Measurements from ENCODE around the gene BIN1. TPM values are rescaled to one million over a fixed set of nuclear protein-coding genes. Genes with fewer than 3 reads are reported as not detected.

The BIN1 gene
- total RNA-seq, 4 donors from 2014 or later = 1,150 to 2,167 (median 1,736) TPM

DNA sequence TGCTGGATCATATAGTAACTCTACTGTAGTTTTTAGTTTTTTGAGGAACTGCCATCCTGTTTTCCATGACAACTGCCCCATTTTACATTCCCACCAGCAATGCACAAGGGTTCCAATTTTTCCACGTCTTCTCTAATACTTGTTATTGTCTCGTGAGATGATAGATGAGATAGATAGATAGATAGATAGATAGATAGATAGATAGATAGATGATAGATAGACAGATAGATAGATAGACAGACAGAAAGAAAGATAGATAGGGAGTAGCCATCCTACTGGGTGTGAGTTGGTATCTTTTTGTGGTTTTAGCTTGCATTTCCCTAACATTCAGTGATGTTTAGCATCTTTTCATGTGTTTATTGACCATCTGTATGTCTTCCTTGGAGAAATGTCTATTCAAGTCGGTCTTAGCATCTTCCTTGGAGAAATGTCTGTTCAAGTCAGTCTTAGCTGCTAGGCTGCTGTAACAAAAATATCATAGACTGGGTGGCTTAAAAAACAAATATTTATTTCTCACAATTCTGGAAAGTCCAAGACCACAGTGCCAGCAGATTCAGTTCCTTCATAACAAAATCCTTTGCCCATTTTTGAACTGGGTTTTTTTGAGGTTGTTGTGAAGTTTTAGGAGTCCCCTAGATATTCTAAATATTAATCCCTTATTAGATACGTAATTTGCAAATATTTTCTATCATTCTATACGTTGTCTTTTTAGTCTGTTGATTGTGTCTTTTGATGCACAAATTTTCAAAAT lies 98.5 kb downstream of the BIN1 start:
- ATAC-seq (no peak), DNase-seq (no peak)
- H3K36me3 ChIP-seq = no peaks in the 10 kb centered on the region
- in situ Hi-C loops (cut with MboI; ENCODE audit: low sequenced_read_pairs in 4 of 4) = no loop called here
- no peaks in the 10 kb centered on the region for H3K4me1 ChIP-seq
- no peak overlapping the region for H3K27ac ChIP-seq
- no peak overlapping the region for H3K4me3 ChIP-seq
- no peaks in the 10 kb centered on the region for H3K9me3 ChIP-seq
- TF ChIP-seq, protein P1, sequence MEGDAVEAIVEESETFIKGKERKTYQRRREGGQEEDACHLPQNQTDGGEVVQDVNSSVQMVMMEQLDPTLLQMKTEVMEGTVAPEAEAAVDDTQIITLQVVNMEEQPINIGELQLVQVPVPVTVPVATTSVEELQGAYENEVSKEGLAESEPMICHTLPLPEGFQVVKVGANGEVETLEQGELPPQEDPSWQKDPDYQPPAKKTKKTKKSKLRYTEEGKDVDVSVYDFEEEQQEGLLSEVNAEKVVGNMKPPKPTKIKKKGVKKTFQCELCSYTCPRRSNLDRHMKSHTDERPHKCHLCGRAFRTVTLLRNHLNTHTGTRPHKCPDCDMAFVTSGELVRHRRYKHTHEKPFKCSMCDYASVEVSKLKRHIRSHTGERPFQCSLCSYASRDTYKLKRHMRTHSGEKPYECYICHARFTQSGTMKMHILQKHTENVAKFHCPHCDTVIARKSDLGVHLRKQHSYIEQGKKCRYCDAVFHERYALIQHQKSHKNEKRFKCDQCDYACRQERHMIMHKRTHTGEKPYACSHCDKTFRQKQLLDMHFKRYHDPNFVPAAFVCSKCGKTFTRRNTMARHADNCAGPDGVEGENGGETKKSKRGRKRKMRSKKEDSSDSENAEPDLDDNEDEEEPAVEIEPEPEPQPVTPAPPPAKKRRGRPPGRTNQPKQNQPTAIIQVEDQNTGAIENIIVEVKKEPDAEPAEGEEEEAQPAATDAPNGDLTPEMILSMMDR (IDR thresholded peaks at IDR 0.05 in 4 of 5, conservative IDR thresholded peaks at IDR 0.05 in 1 of 5) = no peak
- no peak for TF ChIP-seq POLR2A (IDR thresholded peaks at IDR 0.05)
- H3K27me3 ChIP-seq = peaks cover 0 to 10% (median 0%) of the 10 kb centered on the region in 3 donors
- intact Hi-C loops (cut with DNase I; ENCODE audit: low total_unique reads) = no loop called here

DNA sequence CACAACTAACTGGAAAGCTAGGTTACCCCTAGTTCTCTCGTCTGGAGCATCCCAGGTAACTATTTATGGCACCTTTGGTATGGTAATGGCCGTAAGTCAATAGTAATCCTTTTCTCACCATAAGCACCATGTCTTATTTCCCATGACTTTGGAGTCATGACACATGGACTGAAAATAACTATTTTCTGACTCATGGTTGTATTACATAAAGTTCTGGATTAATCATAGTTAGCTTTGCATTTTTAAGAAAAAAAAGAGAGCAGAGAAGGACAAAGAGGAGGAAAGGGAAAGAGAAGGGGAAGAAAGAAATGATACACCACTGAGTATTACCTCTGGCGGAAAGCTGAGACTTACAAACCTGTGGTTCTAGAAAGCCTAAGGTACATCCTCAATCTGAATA lies 99.3 kb downstream of the BIN1 start:
- in situ Hi-C loops (cut with MboI; ENCODE audit: low sequenced_read_pairs in 4 of 4) = no loop called here
- Histone ChIP-seq H3K4me3 (no peak overlapping the region), H3K27me3 (peaks cover 0 to 10% (median 0%) of the 10 kb centered on the region in 3 donors), H3K27ac (no peak overlapping the region), H3K9me3 (no peaks in the 10 kb centered on the region), H3K36me3 (no peaks in the 10 kb centered on the region), H3K4me1 (no peaks in the 10 kb centered on the region)
- DNase-seq (no peak), ATAC-seq (no peak)
- intact Hi-C loops (cut with DNase I; ENCODE audit: low total_unique reads) = no loop called here
- TF ChIP-seq POLR2A (IDR thresholded peaks at IDR 0.05) = no peak
- TF ChIP-seq, protein P1 (IDR thresholded peaks at IDR 0.05 in 4 of 5, conservative IDR thresholded peaks at IDR 0.05 in 1 of 5) = no peak

DNA sequence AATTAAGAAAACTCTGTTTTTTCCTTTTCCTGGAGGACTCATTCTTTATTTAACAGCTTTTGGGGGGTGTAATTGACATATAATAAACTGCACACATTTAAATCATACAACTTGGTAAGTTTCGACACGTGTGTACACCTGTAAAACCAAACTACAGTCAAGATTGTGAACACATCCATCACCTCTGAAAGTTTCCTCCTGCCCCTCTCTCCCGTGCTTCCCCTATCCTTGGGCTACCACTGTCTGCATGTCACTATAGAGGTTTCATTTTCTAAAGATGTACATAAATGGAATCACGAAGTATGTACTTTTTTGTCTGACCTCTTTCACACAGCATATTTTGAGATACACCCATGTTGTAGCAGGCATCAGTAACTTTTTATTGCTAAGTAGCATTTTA lies 100.0 kb downstream of the BIN1 start:
- DNase-seq = no peak
- ATAC-seq = no peak
- H3K4me1 ChIP-seq = no peaks in the 10 kb centered on the region
- in situ Hi-C loops (cut with MboI; ENCODE audit: low sequenced_read_pairs in 4 of 4) (no loop called here), intact Hi-C loops (cut with DNase I; ENCODE audit: low total_unique reads) (no loop called here)
- peaks cover 0 to 4% (median 0%) of the 10 kb centered on the region in 3 donors for H3K27me3 ChIP-seq
- no peak for TF ChIP-seq POLR2A (IDR thresholded peaks at IDR 0.05)
- TF ChIP-seq, protein P1 (IDR thresholded peaks at IDR 0.05 in 4 of 5, conservative IDR thresholded peaks at IDR 0.05 in 1 of 5) = no peak
- no peak overlapping the region for H3K4me3 ChIP-seq
- no peaks in the 10 kb centered on the region for H3K36me3 ChIP-seq
- H3K27ac ChIP-seq = no peak overlapping the region
- H3K9me3 ChIP-seq = no peaks in the 10 kb centered on the region

DNA sequence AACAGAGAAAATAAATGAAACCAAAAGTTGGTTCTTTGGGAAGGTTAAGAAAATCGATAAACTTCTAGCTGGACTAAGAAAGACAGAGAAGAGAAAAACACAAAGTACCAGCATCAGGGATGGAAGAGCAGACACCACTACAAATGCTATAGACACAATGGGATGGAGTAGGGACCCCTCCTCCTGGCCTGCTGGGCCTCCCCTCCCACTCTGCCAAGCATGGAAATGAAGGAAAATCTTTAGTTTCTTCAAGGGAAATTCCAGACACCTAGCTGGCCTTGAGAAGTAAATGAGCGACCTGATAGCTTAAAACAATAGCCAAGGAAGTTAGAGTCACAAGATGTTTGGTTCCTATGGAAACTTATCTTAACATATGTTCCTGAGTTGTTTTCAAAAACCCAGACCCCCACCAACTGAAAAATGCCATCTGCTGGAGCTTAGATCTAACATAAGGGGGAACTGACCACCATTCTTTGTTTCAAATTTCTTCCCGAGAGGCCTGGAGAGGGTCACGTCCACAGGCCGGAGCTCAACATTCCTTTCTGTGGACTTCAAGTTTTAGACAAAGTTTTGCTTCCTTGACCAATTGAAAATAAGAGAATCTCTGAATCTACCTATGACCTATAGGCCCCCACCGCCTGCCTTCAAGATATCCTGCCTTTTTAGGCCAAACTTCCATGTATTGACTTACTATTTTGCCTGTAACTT lies 101.9 kb downstream of the BIN1 start:
- no peak overlapping the region for H3K4me3 ChIP-seq
- no peaks in the 10 kb centered on the region for H3K27me3 ChIP-seq
- H3K36me3 ChIP-seq = no peaks in the 10 kb centered on the region
- in situ Hi-C loops (cut with MboI; ENCODE audit: low sequenced_read_pairs in 4 of 4) (no loop called here), intact Hi-C loops (cut with DNase I; ENCODE audit: low total_unique reads) (no loop called here)
- no peak overlapping the region for H3K27ac ChIP-seq
- DNase-seq (no peak), ATAC-seq (no peak)
- TF ChIP-seq, protein P1 (IDR thresholded peaks at IDR 0.05 in 4 of 5, conservative IDR thresholded peaks at IDR 0.05 in 1 of 5) = no peak
- no peak for TF ChIP-seq POLR2A (IDR thresholded peaks at IDR 0.05)
- no peaks in the 10 kb centered on the region for H3K4me1 ChIP-seq
- H3K9me3 ChIP-seq = no peaks in the 10 kb centered on the region

Measured in gastrocnemius medialis (tissue), 4 donors.